GM21423 (cell line): Measurements from ENCODE around the gene LMBR1L.

Experiments used
- ATAC-seq: cut with Tn5 transposase; IDR thresholded peaks from one replicate; pipeline ENCODE4 v1.9.1; 2021; ENCODE audit warnings: mild to moderate bottlenecking, moderate library complexity; ENCODE audit not compliant: unreplicated experiment

Gene LMBR1L

DNA sequence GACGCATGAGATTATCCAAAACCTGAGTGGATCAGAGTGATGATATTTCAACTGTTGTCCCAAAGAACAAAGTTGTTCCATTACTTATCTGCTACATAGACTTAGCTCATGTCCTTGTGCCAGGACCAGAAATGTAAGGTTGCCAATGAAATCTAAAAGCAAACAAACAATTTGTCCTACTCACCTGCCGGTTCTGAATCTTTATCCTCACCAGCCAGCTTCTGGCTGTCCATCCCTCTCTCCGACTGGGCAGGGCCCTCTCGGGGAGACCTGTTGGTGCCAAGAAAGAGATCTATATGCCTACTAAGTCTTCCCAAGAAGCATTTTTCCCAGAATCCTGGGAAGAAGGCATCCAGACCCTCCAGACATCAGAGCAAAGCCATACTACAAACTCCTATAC, 55.6 kb downstream of the LMBR1L start:
- ATAC-seq, result no peak

GRCh38 chr12:49054524-49054923, 56.1 kb downstream of the LMBR1L start:
- ATAC-seq, result no peak

DNA sequence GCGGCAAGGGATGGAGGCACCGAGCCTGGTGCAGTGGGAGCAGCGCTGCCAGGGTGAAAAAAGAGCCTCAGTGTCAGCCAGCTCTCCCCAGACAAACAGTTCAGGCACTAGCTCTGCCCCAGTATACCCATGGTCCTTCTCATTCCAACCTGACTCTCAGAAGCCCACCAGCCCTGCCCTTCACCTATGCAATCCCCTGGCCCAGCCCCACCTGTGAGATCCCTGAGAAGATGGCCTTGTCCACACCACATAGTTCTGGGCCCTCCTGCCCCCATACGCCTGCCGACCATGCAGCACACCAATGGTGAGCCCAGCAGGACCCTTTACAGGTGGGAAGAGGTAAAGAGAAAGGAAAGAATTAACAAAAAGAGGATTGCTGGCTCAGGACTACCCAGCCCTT, 56.6 kb downstream of the LMBR1L start:
- ATAC-seq, result no peak

- no peak for ATAC-seq
Measured at GRCh38 chr12:49052451-49053208, 58.0 kb downstream of the LMBR1L start.

- no peak for ATAC-seq
Measured at GRCh38 chr12:49051777-49052438, 58.7 kb downstream of the LMBR1L start.

- no peak for ATAC-seq
Measured at GRCh38 chr12:49051373-49051764, 59.3 kb downstream of the LMBR1L start.

DNA sequence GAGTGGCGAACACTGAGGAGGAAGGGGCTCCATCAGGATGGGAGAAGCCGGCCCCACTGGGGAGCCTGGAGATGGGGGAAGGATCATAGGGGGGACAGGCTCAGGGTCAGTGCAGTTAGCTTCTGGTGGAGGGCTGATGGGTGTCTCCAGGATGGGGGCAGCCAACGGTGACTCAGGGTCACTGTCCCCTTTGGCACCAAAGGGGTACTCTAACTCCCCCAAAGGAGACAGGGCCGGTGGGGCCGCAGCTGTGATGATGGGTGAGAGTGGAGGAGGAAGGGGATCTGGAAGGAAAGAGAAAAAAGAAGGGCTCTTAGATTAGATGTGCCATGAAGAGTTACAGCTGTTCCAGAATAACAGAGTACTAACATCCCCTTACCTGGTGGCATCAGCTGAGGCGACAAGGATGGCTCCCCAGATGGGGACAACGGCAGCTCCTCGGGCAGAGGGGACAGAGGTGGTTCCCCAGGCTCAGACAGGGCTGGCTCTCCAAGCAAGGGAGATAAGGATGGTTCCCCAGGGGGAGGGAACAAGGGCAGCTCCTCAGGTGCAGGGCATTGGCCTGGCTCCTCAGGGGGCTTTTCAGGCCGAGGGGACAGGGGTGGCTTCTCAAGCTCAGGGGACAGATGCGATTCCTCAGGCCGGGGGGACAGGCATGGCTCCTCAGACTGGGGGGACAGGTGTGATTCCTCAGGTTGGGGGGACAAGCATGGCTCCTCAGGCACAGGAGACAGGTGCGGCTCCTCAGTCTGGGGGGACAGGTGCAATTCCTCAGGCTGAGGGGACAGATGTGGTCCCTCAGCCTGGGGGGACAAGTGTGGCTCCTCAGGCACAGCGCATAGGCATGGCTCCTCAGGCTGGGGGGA, 59.9 kb downstream of the LMBR1L start:
- no peak for ATAC-seq

DNA sequence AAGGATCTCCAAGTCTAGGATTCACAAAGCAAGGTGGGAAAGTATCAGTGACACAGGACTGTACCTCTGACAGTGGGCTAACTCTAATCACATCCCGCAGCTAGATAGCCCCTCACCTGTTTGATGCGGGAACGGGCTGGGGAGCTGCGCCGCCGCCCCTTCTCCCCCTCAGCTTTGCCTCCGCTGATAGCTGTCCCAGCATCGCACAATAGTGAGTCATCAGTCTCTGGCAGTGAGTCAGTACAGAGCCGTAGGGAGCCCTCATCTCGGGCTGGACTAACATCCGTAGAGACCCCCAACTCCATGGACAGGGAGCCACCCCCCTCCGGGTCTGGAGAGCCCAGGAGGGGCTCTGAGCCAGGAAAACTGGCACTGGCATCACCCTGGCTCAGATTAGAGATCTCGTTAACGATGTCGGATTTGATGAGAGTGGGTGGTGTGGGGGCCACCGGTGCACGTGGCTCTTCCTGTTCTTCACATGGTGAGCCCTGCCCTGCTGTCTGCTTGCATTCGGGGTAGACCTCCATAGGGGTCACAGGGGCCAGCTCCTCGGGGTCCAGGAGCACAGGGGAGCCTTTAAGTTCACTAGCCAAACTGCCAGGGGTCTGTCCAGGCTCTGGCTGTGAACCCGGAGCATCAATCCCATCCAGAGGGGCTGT, 61.0 kb downstream of the LMBR1L start:
- ATAC-seq, result no peak

DNA sequence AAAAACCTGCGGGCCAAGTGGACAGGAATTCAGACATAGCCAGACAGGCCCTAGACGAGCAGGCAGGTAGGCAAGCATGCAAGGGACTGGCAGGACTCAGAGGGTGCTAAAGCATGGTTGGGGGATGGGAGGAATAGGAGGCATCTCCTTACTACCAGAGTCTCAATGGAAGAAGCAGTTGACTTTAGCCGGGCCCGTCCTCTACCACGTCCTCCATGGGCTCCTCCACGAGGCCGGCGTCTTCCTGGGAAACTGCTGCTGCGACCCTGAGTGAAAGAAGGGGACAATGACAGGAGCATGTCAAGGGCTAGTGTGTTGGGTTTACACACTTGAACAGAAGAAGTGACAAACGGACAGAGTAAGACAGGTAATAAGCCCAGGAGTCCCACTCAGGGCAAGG, 61.7 kb downstream of the LMBR1L start:
- no peak for ATAC-seq
